NCI-H2081 treated with DMSO at 0.1 percent for 48 hours (cell line): Measurements from ENCODE around the gene LAT.
"Not testable (repeated sequence)": the region's sequence is repeated elsewhere in the genome, so short reads cannot be mapped to it uniquely, and the experiment has no call there.

Experiments used
- DNase-seq: peaks from one replicate; lab custom pipeline; 2025; lab: John Stamatoyannopoulos, UW

LAT gene

DNA sequence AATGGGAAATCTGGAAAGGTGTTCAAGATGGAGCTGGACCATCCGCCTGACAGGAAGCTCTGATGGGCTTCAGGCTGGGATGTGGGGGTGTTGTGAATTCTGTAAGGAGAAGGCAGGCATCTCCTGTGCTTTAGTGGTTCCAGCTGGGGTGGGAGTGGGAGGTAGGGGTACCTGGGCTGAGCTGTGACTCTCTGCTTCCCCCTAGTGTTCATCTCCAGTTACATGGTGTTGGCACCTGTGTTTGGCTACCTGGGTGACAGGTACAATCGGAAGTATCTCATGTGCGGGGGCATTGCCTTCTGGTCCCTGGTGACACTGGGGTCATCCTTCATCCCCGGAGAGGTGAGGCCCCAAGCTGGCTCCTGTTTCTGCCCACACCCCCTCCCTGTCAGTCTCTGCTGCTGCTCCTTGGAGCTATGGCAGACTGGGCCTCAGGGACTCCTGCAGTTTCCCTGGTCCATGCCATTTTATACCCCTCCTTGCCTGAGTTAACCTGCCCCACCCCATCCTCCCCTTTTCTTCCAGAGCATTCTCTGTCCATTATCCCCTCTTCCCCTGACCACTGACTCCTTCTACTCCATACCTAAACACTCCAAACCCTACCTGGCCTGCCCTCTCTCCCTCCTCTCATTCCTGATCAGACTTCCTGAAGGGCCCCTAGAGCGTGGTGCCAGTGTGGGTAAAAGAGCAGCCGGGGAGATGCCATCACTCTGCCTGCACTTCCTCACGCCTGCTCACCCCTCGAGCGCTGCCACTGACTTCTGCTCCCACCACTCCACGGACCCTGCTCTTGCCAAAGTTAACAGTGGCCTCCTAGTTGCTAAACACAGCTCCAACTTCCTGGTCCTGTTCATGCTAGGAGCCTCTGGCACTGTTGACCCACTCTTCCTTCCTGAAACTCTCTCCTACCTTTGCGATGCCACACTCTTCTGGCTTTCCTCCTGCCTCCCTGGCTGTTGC lies 6.9 kb upstream of the LAT start:
- DNase-seq = no peak

DNA sequence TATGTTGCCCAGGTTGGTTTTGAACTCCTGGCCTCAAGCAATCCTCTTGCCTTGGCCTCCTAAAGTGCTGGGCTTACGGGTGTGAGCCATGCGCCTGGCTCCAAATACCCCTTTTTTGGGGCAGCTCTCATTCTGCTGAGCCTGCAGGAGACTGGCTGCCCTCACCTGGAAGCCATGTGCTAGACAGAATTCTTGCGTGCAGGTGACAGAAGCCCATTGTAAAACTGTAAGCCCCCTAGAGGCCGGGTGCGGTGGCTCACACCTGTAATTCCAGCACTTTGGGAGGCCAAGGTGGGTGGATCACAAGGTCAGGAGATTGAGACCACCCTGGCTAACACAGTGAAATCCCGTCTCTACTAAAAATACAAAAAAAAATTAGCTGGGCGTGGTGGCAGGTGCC lies 4.5 kb upstream of the LAT start:
- not testable (repeated sequence) for DNase-seq

DNA sequence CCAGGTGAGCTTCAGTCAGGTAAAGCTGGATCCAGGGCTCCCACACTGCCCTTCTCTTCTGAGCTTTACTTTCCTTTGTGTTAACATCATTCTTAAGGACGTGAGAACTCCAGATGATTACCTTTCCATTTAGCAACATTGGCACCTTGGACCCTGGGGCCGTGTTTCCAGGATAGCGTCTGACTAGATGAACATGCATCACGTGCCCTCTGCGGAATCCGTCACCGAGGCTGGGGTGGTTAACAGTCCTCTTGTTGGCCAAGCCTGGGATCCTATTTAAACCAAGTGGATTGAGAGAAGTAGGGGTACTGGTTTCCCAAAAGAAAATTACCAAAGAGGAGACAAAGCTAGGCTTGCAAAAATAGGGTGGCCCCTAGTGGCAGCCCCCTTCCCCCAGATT lies 3.9 kb upstream of the LAT start:
- no peak for DNase-seq

DNA sequence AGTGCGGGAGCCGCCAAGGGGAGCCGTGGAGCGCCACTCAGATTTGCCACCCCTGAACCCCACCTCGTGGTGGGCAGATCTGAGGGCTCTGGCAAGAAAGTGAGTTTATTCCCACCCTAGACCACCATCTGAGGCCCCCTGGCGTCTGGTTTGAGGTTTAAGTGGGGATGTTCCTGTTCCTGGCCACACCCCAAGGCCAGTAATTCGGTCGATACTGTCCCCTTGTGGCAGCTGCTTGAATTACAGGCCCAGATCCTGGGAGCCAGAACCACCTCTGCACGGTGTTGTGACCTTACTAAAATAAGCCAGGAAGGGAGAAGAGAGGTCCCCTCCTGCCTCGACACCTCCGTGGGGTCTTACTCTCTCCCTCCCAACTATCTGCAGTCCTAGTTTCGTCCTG lies 3.3 kb upstream of the LAT start:
- DNase-seq = no peak

DNA sequence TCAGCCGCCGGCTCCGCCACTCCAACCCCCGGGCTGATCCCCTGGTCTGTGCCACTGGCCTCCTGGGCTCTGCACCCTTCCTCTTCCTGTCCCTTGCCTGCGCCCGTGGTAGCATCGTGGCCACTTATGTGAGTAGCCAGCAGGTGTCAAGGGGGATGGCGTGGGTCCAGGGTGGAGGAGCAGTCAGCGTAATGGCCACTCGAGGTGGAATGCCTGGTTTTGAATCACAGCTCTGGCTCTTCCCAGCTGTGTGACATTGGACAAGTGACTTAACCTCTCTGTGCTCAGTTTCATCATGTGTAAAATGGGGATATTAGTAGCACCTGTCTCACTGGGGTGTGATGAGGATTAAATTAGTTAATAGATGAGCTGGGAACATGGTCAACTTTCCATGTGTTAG lies 2.4 kb upstream of the LAT start:
- DNase-seq = no peak

DNA sequence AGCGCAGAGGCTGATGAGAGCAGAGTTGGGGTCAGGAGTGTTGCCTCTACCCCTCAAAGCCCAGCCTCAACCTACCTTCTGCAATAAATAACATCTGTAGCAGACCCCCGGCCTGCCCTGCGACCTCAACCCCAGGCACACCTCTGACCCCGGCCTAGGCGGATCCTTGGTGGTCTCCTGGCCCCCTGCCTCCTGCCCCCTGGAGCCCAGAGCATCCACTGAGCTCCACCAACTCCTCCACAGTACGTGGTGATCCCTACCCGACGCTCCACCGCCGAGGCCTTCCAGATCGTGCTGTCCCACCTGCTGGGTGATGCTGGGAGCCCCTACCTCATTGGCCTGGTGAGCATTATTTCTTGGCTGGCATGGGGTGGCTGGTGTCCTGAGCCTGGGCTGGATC lies 1.9 kb upstream of the LAT start:
- no peak for DNase-seq

DNA sequence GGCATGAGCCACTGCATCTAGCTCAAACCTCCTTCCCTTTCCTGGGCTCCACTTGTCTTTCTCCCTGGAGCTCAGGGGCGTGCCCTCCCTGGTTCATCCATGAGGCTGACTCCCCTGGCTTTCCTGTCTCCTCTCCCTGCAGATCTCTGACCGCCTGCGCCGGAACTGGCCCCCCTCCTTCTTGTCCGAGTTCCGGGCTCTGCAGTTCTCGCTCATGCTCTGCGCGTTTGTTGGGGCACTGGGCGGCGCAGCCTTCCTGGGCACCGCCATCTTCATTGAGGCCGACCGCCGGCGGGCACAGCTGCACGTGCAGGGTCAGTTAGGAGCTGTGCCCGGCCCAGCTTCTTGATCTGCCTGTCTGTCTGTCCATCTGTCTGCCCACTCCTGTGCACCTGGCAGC lies 1.2 kb upstream of the LAT start:
- DNase-seq = no peak

DNA sequence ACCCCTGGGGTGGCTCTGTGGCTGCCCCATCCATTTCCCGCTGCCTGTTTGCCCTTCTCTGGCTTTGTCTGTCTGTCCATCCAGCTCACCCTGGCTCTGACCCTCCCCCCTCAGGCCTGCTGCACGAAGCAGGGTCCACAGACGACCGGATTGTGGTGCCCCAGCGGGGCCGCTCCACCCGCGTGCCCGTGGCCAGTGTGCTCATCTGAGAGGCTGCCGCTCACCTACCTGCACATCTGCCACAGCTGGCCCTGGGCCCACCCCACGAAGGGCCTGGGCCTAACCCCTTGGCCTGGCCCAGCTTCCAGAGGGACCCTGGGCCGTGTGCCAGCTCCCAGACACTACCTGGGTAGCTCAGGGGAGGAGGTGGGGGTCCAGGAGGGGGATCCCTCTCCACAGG lies 761 bp upstream of the LAT start:
- no peak for DNase-seq

DNA sequence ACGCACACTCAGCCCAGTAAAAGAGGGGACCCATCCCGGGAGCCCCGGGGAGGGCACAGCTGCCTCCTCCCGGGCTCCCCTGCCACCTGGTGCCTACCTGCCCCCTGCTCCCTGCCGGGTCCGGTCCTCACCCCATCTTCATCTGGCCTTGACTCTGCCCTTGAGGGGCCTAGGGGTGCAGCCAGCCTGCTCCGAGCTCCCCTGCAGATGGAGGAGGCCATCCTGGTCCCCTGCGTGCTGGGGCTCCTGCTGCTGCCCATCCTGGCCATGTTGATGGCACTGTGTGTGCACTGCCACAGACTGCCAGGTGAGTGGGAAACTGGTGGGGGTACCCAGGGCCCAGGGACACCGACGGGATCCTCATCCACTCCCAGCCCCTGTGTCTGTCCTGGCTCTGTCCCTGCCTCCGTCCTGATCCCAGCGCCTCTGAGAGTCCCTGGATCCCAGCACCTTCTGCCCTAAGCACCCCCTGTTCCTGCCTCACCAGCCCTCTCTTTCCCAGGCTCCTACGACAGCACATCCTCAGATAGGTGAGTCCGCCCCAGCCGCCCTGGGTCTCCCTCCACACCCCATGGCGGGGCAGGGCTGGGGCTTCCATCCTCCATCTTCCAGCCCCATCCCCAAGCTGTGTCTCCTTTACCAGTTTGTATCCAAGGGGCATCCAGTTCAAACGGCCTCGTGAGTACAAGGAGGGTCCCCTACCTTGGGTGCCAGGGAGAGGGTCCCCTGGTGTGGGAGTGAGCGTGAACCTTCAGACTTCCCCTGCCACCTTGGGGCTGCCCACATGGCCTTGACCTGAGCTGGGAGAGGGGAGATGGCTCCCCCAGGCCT lies 574 bp downstream of the LAT start:
- no peak for DNase-seq

DNA sequence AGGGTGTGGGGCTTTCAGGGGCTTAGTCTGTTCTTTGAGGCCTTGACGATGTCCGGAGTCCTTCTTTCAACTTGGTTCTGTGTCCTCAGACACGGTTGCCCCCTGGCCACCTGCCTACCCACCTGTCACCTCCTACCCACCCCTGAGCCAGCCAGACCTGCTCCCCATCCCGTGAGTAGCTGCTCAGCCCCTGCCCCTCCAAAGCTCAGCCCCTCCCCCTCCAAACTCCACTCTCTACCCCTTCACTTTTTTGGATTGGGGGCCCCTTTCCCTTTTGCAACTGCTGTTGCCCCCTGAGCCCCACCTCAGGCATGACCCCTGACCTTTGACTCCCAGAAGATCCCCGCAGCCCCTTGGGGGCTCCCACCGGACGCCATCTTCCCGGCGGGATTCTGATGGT lies 1.2 kb downstream of the LAT start:
- no peak for DNase-seq

DNA sequence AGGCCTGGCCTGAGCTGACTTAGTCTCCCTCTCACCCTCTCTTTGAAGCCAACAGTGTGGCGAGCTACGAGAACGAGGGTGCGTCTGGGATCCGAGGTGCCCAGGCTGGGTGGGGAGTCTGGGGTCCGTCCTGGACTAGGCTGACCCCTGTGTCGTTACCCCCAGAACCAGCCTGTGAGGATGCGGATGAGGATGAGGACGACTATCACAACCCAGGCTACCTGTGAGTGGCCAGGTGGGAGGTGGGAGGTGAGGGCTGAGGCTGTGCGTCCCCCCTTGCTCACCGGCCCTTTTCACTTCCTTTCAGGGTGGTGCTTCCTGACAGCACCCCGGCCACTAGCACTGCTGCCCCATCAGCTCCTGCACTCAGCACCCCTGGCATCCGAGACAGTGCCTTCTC lies 1.6 kb downstream of the LAT start:
- no peak for DNase-seq

DNA sequence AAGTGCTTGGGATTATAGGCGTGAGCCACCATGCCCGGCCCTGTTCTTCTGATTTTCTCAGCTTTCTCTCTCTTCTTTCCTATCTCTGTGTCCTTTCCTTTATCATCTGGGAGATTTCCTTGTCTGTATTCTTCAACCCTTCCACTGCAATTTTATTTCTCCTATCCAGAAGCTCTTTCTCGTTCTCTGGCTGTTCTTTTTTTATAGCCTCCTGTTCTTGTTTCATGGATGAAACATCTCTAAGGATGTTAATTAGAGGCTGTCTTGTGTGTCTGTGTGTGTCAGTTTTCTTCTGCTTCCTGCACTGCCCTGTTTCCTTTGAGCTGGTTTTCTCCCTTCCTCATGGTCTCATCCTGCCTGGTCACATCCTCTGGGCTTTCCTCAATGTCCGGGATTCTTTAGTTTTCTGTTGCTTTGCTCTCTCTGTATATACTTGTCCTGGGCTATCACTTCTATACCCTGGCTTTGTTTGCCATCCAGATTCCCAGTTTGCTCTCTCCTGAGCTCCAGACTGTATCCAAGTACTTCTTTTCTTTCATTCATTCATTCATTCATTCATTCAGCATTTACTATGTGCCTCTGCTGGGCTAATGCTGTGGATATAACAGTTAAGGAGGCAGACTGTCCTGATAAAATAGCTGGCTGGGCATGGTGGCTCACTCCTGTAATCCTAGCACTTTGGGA lies 2.5 kb downstream of the LAT start:
- no peak for DNase-seq

DNA sequence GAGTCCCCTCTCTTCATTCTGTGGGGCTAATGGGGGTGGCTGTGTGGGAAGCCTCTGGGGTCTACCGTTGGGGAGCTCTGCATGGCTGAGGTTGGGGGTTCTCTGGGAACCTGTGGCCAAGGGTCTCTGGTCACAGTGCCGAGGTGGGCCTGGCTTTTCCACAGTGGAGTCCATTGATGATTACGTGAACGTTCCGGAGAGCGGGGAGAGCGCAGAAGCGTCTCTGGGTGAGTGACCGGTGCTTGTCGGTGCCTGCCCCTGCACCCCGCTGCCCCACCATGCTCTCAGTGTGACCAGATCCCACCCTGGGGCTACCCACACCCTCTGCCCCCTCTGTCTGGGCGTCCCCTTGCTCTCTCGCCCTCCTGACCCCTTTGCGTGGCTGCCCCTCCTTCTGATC lies 4.5 kb downstream of the LAT start:
- DNase-seq = no peak

DNA sequence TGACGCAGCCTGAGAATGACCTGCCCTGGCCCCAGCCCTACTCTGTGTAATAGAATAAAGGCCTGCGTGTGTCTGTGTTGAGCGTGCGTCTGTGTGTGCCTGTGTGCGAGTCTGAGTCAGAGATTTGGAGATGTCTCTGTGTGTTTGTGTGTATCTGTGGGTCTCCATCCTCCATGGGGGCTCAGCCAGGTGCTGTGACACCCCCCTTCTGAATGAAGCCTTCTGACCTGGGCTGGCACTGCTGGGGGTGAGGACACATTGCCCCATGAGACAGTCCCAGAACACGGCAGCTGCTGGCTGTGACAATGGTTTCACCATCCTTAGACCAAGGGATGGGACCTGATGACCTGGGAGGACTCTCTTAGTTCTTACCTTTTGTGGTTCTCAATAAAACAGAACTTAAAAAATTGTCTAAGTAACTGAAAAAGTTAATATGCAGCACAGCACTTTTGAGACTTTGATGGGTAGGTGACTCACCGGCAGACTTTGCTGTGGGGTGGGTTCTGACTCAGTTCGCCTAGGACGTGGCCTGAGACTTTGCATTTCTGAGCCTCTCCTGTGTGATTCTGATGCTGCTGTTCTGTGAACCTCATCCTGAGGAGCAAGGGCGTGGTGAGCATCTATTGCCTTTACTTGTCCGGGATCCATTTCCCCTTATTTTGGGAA lies 5.7 kb downstream of the LAT start:
- DNase-seq = no peak

DNA sequence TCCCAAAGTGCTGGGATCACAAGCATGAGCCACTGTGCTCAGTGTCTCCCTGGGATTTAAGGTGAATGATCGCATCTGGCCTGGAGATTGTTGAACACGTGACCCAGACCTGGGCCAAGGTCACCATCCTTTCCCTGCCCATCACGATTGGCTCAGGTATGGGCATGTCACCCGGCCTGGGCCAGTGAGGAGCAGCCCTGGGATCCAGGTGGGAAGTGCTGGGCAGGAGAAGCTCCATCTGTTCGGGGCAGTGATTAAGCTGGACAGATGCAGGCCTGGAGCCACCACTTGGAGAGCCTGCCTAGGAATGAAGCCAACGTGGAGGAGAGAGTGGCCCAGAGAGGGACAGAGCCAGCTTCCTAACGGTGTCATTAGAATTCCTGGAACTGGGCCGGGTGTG lies 6.8 kb downstream of the LAT start:
- DNase-seq = no peak

DNA sequence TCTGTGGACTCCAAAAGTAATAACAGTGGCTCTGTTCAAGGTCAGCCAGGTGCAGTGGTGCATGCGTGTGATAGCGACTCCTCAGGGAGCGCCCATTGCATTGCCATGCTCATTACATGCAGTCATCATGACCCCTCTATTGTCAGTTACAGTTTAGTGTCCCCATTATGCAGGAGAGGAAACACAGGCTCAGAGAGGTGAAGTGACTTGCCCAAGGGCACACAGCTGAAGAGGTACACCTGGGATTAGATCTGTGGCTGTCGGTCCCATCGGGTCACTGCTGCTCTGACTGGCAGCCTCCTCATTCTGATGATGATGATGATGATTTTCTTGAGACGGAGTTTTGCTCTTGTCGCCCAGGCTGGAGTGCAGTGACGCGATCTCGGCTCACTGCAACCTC lies 7.6 kb downstream of the LAT start:
- DNase-seq = no peak

DNA sequence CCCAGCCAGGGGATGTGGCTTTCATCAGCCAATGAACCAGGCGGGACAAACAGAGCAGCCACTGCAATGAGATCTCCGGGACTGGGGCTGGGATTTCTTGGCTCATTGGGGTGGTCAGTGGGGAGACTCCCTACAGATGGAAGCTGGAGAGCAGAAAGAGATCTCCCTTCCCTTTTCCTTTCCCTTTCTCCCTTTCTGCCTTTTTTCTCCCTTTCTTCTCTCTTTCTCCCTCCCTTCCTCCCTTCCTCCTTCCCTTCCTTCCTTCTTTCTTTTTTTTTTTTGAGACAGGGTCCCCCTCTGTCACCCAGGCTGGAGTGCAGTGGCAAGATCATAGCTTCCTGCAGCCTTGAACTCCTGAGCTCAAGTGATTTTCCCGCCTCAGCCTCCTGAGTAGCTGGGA lies 14.0 kb downstream of the LAT start:
- no peak for DNase-seq

DNA sequence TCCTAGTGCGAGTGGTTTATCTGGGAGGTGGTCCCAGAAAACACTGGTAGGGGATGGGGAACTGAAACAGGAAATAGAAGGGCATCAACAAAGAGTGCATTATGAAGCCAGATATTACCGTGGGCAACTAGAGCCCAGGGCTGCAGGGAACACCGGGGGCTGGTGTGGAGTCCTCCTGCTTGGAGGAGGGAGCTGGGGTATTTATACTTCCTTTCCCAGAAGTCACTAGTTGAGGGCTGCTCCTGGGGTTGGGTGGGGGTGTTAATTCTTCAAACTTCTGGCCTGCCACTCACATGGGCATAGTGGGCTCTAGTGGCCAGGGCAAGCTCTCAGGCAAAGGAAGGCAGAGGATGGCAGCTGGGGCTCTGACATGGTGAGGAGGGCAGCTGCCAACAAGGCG lies 14.7 kb downstream of the LAT start:
- DNase-seq = no peak

DNA sequence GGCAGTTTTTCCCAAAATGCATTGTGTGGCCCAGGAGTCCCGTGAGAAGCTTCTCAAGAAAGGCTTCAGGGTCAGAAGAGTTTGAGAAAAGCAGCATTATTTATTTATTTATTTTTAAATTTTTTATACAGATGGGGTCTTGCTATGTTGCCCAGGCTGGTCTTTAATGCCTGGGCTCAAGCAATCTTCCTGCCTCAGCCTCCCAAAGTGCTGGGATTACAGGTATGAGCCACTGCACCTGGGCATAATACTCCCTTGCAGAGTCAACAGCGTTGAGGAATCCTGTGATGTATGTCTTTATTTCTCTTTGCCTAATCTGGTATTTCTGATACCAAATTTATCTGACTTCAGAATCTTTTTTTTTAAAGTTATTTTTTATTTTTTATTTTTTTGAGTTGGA lies 15.2 kb downstream of the LAT start:
- DNase-seq = no peak

DNA sequence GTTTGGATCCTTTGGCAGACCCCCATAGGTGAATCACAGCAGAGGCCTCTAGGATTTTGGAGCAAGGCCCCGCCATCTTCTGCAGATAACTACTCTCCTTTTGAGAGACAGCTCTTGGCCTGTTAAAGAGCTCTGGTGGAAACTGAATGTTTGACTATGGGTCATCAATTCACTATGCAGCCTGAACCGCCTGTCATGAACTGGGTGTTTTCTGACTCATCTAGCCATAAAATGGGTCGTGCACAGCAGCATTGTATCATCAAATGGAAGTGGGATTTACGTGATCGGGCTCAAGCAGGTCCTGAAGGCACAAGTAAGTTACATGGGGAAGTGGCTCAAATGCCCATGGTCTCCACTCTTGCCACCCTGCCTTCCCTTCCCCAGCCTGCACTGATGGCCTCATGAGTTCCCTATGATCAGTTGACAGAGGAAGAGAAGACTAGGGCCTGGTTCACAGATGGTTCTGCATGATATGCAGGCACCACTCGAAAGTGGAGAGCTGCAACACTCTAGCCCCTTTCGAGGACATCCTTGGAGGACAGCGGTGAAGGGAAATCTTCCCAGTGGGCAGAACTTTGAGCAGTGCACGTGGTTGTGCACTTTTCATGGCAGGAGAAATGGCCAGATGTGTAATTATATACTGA lies 19.8 kb downstream of the LAT start:
- not testable (repeated sequence) for DNase-seq

DNA sequence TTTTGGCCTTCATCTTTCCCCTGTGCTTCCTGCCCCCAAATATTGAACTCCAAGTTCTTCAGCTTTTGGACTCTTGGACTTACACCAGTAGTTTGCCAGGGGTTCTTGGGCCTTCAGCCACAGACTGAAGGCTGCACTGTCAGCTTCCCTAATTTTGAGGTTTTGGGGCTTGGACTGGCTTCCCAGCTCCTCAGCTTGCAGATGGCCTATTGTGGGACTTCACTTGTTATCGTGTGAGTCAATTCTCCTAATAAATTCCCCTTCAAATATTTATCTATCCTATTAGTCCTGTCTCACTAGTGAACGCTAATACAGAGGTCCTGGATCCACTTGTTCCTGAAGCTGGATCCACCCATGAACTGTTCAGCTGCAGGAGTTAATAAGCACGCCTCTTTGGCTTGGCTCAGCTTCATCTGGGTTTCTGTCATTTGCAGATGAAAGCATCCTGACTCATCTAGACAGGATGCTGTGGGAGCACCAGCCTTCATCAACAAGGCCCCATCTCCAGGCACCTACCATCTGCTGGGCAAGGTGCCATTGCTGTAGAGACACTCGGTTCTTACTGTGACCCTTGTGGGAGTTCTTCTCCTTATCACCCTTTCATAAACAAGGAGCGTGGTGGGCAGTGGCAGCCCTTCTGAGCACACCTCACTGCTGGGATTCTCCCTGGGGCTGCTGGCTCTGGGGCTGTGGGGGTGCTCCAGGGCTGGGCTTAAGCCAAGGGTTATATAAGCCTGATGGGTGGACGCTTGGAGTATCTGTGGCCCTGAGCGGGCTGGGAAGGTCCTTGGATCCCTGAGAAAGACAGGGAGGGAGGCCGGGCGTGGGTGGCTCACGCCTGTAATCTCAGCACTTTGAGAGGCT lies 23.1 kb downstream of the LAT start:
- no peak for DNase-seq
